Ecto neural progenitor cell (in vitro differentiated cells): ENCODE results near the gene FAM171A1.

Experiments used
- DNase-seq: peaks from one replicate; pipeline ENCODE4 v3.0.0-alpha.2; 2018; ENCODE audit warnings: low spot score

FAM171A1 gene

GRCh38 chr10:15168291-15168785 is 202.8 kb downstream of the FAM171A1 start, which contains the start of gene NMT2:
NMT2 (minus strand) TSS chr10:15168693; CDS start chr10:15168612, 81 bp downstream.
- no peak for DNase-seq

- DNase-seq: peak; percentile 87
These were observed 203.4 kb downstream of the FAM171A1 start for GRCh38 chr10:15167411-15168290.

GRCh38 chr10:15166325-15166724 is 204.8 kb downstream of the FAM171A1 start:
- no peak for DNase-seq

DNA sequence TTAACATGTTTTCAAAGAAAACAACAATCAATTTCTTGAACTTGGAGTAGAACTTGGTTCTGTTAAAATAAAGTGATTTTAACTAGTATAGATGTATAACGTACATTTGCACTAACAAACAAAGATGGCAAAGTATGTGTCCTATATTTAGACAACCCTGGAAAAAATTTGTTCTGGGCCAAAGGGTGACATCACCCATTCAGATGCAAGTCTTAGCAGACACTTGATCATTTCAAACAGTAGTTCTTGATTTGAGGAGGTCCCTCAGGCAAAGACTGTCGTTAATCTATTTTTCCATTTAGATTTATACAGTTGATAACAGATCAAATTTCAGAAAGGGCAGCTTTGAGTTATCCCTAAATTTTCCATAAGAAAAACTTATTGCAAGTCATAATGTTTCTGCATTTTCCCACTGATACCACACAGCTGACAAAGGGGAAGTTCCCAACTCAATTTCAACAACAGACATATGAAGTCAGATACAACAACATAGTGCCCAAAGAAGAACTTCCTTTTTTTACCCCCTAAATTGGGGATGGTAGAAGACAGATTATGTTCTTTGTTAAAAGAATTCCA is 207.7 kb downstream of the FAM171A1 start:
- no peak for DNase-seq
